Measurements from ENCODE around the gene SETX.
A peak's percentile ranks its signal among the peaks of the same experiment; 100 is the strongest.

SETX gene

GRCh38 chr9:132240841-132241482 lies 113.8 kb downstream of the SETX start:
- peak; percentile 95 for DNase-seq (ENCODE audit: low spot score)

DNA sequence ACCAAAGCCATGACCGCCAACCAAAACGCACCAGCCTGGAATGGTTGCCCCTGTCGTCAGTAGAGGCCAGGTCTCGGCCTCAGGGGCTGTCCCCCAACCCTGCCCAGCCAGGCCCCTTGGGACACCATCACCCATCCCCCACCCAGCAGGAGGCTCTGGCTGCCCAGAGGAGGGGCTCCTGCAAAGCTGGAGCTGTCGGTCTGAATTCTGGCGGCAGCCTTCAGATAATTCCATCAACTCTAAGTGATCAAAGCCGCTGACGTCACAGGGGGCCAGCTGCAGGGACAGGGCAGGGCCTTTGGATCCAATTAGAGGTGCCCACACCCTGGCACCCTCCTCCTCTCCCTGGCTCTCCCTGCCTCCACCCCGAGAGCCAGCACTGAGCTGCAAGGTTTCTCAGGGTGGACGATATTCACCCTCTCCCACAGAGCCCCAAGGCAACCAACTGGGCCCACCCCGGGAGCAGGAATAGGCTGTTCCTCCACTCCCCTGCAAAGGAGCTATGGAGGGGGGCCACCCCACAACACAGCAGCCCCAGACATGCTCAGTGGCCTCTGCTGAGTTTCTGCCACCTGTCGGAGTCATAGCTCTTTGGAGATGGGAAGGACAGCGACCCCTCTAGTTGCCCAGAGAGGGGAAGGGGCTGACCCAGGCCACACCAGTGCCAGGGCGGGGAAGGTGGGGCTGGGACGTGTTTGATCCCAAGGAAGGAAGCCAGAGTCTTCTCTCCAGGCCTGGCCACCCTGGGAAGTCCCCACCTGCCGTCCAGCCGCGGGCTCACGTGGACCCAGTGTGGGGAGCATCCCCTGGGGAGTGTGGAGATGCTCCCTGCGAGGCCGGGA lies 114.6 kb downstream of the SETX start:
- no peak for DNase-seq (ENCODE audit: low spot score)

- DNase-seq (ENCODE audit: low spot score): no peak
Observed at GRCh38 chr9:132239518-132239917, 115.3 kb downstream of the SETX start.

- no peak for DNase-seq (ENCODE audit: low spot score)
Observed at GRCh38 chr9:132238992-132239391, 115.8 kb downstream of the SETX start.

DNA sequence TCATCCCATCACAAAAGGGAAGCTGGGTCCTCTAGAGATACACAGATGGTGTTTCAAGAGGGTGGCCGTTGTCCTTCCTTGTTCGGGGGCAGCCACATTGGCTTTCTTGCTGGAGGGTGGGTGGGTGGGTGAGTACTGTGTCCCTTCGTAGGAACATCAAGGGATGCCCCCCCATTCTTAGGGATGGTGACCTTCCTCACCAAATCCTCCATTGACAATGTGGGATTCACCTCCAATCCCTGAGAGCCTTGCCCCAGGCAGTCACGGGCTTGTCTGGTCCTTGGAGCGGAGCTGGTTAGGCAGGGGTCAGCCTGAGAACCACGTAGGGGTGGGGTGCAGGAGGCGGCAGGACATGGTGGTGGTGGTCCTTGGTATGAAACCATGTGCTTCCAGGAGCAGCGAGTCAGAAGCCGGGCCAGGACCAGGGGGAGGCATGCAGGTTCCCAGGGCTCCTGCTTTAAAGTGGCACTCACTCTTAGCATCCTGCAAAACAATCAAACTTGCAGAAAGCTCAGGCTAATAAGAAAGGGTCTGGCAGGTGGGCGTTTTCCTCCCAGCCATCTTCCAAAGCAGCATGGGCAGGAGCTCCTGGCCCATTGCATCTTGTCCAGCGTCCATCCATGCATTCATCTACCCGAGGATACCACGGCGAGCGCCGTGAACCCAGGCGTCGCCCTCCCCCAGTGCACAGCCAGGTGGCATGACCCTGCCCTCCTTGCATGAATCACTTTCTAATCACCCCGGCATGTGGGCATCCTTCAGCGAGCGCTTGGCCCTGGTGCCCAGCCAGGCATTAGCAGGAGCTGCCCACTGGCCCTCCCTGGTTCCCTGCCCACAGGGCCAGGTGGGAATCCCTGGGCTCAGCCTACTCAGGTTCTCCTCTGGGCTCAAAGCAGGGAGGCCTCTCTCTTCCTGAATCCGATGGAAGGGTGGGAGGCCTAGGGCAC lies 116.5 kb downstream of the SETX start:
- DNase-seq (ENCODE audit: low spot score): no peak

DNA sequence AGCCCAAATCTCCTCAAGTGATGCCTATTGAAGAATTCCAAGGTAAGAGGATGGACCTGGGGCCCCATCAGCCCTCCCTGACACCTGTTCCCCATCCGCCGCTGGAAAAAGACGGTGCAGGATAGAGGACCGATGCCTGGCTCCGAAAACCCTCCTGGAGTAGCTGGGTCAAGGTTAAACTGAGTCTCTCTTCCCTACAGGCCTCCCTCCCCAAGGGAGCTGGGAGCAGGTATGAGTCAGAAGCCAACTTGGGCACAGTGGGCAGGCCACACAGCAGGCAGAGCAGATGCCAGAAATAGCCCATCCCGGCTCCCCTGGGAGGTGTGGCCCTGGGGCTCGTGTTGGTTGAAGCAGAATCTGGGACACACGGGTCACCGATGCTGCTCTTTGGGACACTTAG lies 117.3 kb downstream of the SETX start:
- no peak for DNase-seq (ENCODE audit: low spot score)

DNA sequence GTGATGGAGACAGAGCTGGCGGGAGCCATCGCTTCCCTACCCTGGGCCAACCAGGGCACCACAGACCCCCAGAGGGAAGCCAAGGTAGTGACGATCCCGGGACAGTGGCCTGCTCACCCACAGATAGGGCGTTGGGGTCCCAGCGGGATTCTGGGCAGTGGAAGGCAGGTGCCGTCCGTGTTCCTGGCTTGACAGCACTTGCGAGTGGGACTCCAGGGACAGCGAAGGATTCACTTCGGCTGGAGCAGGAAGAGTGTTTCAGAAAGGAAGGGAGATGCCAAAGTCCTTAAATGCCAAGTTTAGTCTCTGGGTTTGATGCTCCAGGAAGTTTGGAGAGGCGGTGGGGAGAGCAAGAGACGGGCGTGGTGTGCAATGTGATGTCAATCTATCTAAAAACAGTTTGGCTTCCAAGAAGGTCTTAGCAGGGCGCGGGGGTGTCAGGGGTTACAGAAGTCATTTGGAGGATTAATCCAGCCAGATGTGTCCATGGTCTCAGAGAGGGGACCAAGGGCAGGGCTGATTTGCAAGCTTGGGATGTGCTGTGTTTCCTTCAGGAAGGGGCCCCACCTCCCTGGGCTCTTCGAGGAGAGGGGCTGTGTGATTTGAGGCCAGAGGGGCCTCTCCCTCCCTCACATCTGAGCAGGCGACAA lies 118.0 kb downstream of the SETX start:
- no peak for DNase-seq (ENCODE audit: low spot score)

DNA sequence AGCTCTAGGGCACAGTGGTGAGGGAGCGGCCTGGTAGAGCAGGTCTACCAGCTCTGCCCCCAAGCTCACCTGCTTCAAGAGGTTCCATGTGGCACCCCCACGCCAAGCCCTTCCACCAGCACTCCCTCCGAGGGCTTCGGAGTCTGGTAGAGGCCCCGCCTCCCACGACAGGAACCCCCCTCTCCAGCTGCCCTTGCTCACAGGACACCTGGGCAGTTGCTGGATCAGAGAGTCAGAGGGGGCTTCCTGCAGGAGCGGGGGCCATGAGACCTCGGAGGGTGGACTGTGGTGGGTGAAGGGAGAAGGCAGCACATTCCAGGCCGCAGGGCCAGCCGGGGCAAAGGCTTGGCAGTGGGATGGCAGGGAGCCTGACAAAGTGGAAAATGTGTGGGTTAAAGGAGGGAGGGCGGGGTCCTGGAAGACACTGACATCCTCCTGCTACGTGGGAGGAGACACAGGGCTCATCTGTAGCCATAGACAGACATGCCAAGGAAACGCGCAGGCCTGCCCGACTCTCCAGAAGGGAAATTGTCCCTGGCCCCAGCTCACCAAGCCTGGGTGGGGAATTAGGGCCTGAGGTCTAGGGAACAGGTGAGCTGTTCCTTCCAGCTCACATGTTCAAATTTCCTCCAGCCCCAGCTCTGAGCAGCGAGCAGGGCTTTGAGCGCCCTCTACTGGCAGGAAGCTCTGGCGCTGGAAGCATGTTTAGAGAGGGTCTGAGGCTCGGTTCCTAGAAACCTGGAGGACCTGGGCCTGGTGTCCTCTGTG lies 118.7 kb downstream of the SETX start:
- peak; percentile 87 for DNase-seq (ENCODE audit: low spot score)

- no peak for DNase-seq (ENCODE audit: low spot score)
Observed at GRCh38 chr9:132235125-132235524, 119.7 kb downstream of the SETX start.

- no peak for DNase-seq (ENCODE audit: low spot score)
Observed at GRCh38 chr9:132234535-132234934, 120.3 kb downstream of the SETX start.

DNA sequence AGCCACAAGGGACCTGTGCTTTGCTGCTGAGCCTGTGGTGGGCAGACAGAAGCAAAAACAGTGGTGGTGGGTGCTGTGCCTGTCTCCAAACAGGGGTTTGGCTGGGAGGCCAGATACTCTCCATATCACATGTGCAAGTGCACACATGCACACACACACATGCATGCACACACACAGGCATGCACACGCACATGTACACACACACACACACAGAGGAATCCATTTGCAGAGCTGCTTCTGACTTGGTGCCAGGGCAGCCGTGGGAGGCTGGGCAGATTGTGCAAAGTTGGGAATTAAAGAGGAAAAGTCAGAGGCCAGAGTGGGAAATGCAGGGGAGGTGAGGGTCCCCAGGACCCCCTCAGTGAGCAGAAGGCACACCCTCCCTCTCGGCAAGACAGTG lies 121.6 kb downstream of the SETX start:
- no peak for DNase-seq (ENCODE audit: low spot score)

DNA sequence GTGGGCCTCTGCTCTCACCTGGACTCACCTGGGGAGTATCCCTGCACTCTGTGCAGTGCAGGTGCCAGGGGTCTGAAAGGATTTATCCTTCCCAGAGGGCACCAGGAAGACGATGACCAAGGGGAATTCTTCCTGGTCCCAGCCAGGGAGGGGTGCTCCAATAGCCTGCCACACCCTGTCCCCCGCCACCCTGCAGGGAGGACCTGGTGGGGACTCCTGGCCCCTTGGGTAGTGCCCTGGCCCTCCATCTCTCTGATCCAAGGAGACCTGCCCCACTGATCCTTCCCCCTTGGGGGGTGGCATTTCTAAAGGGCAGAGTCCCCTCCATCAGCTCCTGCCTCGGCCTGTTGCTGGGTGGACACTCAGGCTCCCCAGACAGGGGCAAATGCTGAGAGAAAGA lies 122.3 kb downstream of the SETX start:
- DNase-seq (ENCODE audit: low spot score): no peak

DNA sequence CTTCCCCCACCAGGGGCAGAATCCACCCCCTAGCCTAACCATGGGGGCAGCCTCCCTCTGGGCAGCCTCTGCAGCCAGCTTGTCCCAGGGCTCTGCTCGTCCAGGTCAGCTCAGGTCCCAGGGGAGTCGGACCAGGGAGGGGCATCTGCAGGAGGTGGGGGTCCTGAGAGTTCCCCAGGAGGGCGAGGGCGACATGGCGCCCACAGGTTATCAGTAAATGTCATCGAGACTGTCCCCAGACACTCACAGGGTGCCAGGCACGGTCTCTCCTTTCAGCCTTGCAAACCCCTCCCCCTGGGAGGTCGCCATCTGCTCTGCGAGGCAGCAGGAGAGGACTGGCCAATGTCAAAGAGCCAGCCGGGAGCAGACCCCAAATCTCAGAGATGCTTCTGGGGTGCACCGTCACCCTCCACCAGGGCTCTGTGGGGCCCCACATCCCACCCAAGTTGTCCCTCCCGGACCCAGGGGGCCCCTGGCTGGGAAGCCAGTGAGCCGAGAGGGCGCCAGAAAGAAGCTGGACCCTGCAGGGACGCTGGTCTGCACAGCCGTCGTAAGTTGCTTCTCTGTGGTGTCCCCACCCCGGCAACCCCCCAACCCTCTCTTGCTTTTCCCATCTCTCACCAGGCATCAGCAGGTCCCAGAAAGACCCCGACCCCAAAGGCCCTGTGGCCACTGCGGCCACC lies 123.6 kb downstream of the SETX start:
- no peak for DNase-seq (ENCODE audit: low spot score)

- no peak for DNase-seq (ENCODE audit: low spot score)
Observed at GRCh38 chr9:132230605-132231004, 124.2 kb downstream of the SETX start.

DNA sequence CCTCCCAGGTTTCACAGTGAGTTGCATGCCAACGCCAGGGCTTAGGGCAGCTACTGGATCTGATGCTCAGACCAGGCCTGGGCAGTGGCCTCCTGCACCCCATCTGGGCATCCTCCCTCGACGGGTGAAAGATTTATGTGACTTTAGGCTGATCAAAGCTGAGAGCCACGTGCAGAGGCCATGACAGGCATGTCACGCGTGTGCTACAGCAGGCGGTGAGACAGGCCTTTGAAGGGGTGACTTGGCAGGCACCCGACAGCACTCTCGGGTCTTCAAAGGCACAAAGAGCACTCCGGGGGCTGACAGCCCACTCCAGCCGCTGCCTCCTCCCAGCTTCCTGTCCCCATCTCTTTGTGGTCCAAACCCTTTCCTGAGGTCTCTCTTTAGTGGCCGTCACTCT lies 126.7 kb downstream of the SETX start:
- no peak for DNase-seq (ENCODE audit: low spot score)

GRCh38 chr9:132226571-132227430 lies 128.0 kb downstream of the SETX start:
- no peak for DNase-seq (ENCODE audit: low spot score)

DNA sequence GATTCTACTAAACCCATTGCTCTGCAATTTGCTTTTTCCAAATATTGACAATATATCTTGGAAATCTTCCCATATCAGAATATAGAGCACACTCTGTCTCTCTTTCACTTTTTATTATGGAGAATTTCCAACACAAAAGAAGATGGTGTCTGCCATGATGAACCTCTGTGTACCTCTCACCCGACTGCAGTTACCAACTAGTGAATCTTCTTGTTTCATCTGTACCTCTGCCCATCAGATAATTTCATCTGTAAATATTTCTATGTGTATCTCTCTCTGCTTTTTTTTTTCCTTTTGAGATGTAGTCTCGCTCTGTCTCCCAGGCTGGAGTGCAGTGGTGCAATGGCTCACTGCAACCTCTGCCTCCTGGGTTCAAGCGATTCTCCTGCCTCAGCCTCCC lies 130.1 kb downstream of the SETX start:
- no peak for DNase-seq (ENCODE audit: low spot score)

DNA sequence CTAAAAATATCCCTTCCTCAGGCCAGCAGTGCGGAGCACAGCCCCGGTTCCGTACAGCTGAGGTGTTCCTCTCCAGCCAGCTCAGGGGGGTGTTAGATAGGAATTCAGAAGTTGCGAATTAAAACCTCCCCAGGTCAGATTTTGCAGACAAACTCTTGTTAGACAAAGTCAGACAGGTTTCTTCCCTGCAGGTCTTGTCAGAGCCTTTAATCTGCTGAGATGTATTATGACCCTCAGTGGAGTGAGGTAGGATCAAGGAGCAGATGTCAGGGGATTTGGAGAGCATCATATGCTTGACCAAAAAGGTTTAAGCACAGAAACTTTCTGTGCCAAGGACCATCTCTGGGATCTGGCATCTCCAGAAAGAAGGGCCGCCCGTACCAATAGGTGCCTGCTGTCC lies 132.8 kb downstream of the SETX start:
- no peak for DNase-seq (ENCODE audit: low spot score)

DNA sequence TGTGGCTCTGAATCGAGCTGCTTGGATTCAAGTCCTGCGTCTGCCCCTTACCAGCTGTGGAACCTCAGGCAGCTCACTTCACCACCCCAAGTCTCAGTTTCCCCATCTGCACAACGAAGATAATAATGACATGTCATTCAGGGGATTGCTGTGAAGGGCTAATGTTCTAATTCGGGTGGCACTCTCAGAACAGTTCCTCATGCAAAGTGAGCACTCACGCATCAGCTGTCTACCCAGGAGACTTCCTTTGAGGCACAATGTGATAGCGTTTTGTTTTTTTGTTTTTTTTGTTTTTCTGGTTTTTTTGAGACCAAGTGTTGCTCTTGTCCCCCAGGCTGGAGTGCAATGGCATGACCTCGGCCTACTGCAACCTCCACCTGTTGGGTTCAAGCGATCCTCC lies 136.6 kb downstream of the SETX start:
- no peak for DNase-seq (ENCODE audit: low spot score)
